ENCODE measurements around the gene PDGFA.

DNA sequence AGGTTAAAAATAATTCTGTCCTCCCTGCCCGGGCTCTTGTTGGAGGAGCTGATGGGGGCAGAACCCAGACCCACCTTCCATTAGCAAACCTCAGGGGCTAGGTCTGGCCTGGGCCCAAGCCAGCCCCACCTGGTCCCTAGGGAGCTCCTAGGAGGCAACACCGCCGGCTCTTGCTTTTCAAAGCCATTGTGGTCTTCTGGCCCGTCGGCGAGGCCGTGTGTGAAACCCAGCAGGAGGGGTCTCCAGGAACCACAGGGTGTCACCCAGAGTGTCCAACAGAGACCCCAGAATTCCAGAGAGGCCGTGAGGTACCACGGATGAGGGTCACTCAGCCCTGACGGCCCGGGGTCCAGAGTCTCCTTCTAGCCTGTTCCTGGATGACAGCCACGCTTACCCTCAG lies 16.6 kb upstream of the PDGFA start:
- TF ChIP-seq POLR2A (IDR thresholded peaks at IDR 0.05) (no peak), CTCF (IDR thresholded peaks at IDR 0.05) (no peak)

All from esophagus squamous epithelium (tissue), 4 donors.